Skeletal muscle tissue (tissue), 5 donors: Measurements from ENCODE around the gene XAGE2. TPM values are rescaled to one million over a fixed set of nuclear protein-coding genes. Genes with fewer than 3 reads are reported as not detected.

ENCODE experiments used
- H3K27ac ChIP-seq: one replicate; pipeline ENCODE4 v1.7.0; 2013; ENCODE audit warnings: mild to moderate bottlenecking, low read depth, low read length, inconsistent platforms
- H3K27me3 ChIP-seq, 3 donors: one replicate each; pipeline ENCODE4 v1.7.0; 2013; ENCODE audit warnings: low read length in 3 of 3; ENCODE audit not compliant: control insufficient read depth in 3 of 3, insufficient read depth in 3 of 3
- H3K36me3 ChIP-seq, 3 donors: one replicate each; pipeline ENCODE4 v1.7.0; 2013; ENCODE audit warnings: low read length in 3 of 3; ENCODE audit not compliant: control insufficient read depth in 3 of 3, insufficient read depth in 3 of 3
- H3K4me1 ChIP-seq, 3 donors: one replicate each; pipeline ENCODE4 v1.7.0; 2013; ENCODE audit warnings: low read length in 3 of 3, mild to moderate bottlenecking in 3 of 3; ENCODE audit not compliant: control insufficient read depth in 3 of 3, insufficient read depth in 3 of 3
- H3K4me3 ChIP-seq, 3 donors: one replicate each; pipeline ENCODE4 v1.7.0; 2013; ENCODE audit warnings: low read length in 3 of 3
- H3K9ac ChIP-seq, 3 donors: one replicate each; pipeline ENCODE4 v1.7.0; 2013; ENCODE audit warnings: low read length in 3 of 3, mild to moderate bottlenecking in 3 of 3, moderate library complexity in 2 of 3, low read depth in 1 of 3
- H3K9me3 ChIP-seq, 3 donors: one replicate each; pipeline ENCODE4 v1.7.0; 2013; ENCODE audit warnings: low read length in 3 of 3; ENCODE audit not compliant: control insufficient read depth in 3 of 3
- small RNA-seq: library from RNA; depleted of rRNA; stranded (forward); fragments of <200 nt; gene quantifications from one replicate; pipeline ENCODE3, GENCODE V24; 2014
- total RNA-seq: library from RNA; depleted of rRNA; stranded (reverse); fragments of >200 nt; gene quantifications from one replicate; pipeline ENCODE4 v1.2.3, GENCODE V29; 2014
- donor health status: Osteomylitis.

XAGE2 gene
- total RNA-seq, 1 donor from 2014 or later: not detected

DNA sequence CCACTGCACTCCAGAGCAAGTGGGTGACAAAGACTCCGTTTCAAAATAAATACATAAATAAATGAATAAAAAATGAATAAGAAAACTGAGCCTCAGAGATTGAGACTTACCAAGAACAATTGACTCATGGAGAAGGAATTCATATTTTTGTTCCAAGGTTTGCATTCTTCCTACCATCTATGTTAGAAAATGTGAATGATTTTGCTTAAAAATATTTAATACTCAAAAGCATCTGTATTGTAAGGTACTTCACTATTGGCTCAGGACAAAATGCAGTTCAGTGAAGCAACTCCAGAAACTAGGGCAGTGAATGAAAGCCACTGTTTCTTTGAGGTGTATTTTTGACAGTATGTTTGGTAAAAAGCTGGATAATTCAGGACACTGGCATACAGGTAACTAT is 54.1 kb downstream of the XAGE2 start:
- Histone ChIP-seq H3K9me3 (no peaks in the 10 kb centered on the region), H3K27ac (no peak overlapping the region), H3K27me3 (peaks cover 0 to 11% (median 0%) of the 10 kb centered on the region in 3 donors), H3K36me3 (no peaks in the 10 kb centered on the region), H3K4me3 (no peak overlapping the region), H3K9ac (no peak overlapping the region), H3K4me1 (no peaks in the 10 kb centered on the region)

- H3K27me3 ChIP-seq: peaks cover 0 to 9% (median 0%) of the 10 kb centered on the region in 3 donors
- no peaks in the 10 kb centered on the region for H3K4me1 ChIP-seq
- H3K9me3 ChIP-seq: no peaks in the 10 kb centered on the region
- no peak overlapping the region for H3K27ac ChIP-seq
- no peak overlapping the region for H3K9ac ChIP-seq
- no peaks in the 10 kb centered on the region for H3K36me3 ChIP-seq
- no peak overlapping the region for H3K4me3 ChIP-seq
Observed at GRCh38 chrX:52424656-52425055, 55.8 kb downstream of the XAGE2 start.

Small RNAs within 50 kb of the gene (small RNA-seq; reads per million reads assigned to genes)
- not detected for gene MIR8088

Other genes starting within 250 kb of the XAGE2 start
- 15.1 TPM for gene MAGED4, start 184.1 kb upstream of the XAGE2 start, total RNA-seq
- not detected for gene XAGE1A, start 126.8 kb downstream of the XAGE2 start, total RNA-seq
- not detected for gene XAGE1B, start 148.0 kb downstream of the XAGE2 start, total RNA-seq